Esophagus muscularis mucosa (tissue), 4 donors: ENCODE data around the gene STARD13. TPM values are rescaled to one million over a fixed set of nuclear protein-coding genes. Genes with fewer than 3 reads are reported as not detected.

ENCODE experiments used
- DNase-seq: peaks from one replicate; pipeline ENCODE4 v3.0.0-alpha.2; 2017; ENCODE audit errors: extremely low spot score
- H3K27ac ChIP-seq, 4 donors: fragments of 200-600 bp; sonication (generic); replicated peaks in 1 of 4; 1 replicate in 3 of 4; 2 replicates in 1 of 4; pipeline ENCODE4 v1.5.1; 2016 to 2019; ENCODE audit warnings: mild to moderate bottlenecking in 1 of 4
- H3K27me3 ChIP-seq, 4 donors: fragments of 200-600 bp; sonication (generic); one replicate each; pipeline versions ENCODE4 v1.5.1 to v1.6.0; 2016 to 2019
- H3K36me3 ChIP-seq, 4 donors: fragments of 200-600 bp; sonication (generic); one replicate each; pipeline ENCODE4 v1.5.1; 2016 to 2019
- H3K4me1 ChIP-seq, 4 donors: fragments of 200-600 bp; sonication (generic); one replicate each; pipeline ENCODE4 v1.5.1; 2016 to 2019
- H3K4me3 ChIP-seq, 4 donors: fragments of 200-600 bp; sonication (generic); 1 replicate in 2 of 4; 2 replicates in 2 of 4; pipeline ENCODE4 v1.5.1; 2016 to 2019; ENCODE audit warnings: mild to moderate bottlenecking in 4 of 4, moderate library complexity in 1 of 4
- H3K9me3 ChIP-seq, 4 donors: fragments of 200-600 bp; sonication (generic); 1 replicate in 3 of 4; 2 replicates in 1 of 4; pipeline ENCODE4 v1.5.1; 2016 to 2019
- CTCF ChIP-seq, 3 experiments: fragments of 200-600 bp in 2 of 3; fragments of 450-650 bp in 1 of 3; sonication (generic) in 2 of 3; IDR thresholded peaks; one replicate each; pipeline ENCODE4 v1.5.1; 2017 to 2019; ENCODE audit warnings: antibody characterized with exemption in 3 of 3, mild to moderate bottlenecking in 2 of 3, moderate library complexity in 1 of 3
- EP300 ChIP-seq: sonication (generic); formaldehyde crosslinking; IDR thresholded peaks from one replicate; pipeline ENCODE4 v1.6.1; 2017; ENCODE audit warnings: antibody characterized with exemption
- POLR2A ChIP-seq: fragments of 450-650 bp; IDR thresholded peaks from one replicate; pipeline ENCODE4 v1.6.1; 2017; ENCODE audit warnings: antibody characterized with exemption, moderate library complexity, mild to moderate bottlenecking, low read depth
- POLR2AphosphoS5 ChIP-seq, 2 donors: sonication (generic); formaldehyde crosslinking; IDR thresholded peaks; one replicate each; pipeline ENCODE4 v1.6.1; 2017; ENCODE audit warnings: antibody characterized with exemption in 2 of 2
- WGBS: methylation state at CpG from one replicate; pipeline ENCODE4 v1.1.5; 2018; 5-methylcytosine and 5-hydroxymethylcytosine counted together
- intact Hi-C: fragments of 100-400 bp; cut with DNase I; formaldehyde crosslinking; loops from one replicate; pipeline ENCODE4 v1.15.1; 2023
- total RNA-seq, 4 donors: library from RNA; depleted of rRNA; stranded (reverse); fragments of >200 nt; gene quantifications; one replicate each; pipeline versions ENCODE4 v1.1.0 to v1.2.1, GENCODE V29; 2016

STARD13 gene
- total RNA-seq, 4 donors from 2014 or later: 44.9 to 59.2 (median 56.2) TPM

GRCh38 chr13:33150662-33151061 is 134.9 kb downstream of the STARD13 start:
- intact Hi-C loops: no loop called here
- no peak for DNase-seq
- H3K27ac ChIP-seq: no peak overlapping the region
- H3K9me3 ChIP-seq: no peaks in the 10 kb centered on the region
- no peak overlapping the region for H3K4me3 ChIP-seq
- no peak for TF ChIP-seq CTCF (IDR thresholded peaks at IDR 0.05)
- no peak for TF ChIP-seq EP300
- no peak for TF ChIP-seq POLR2A
- TF ChIP-seq POLR2AphosphoS5 (IDR thresholded peaks at IDR 0.05): no peak
- 89% methylated on average over 5 of the region's 5 CpGs for WGBS
- H3K27me3 ChIP-seq: no peaks in the 10 kb centered on the region
- peaks cover 0 to 14% (median 6%) of the 10 kb centered on the region in 4 donors for H3K36me3 ChIP-seq
- peaks cover 10 to 65% (median 54%) of the 10 kb centered on the region in 4 donors for H3K4me1 ChIP-seq

GRCh38 chr13:33150126-33150525 is 135.4 kb downstream of the STARD13 start:
- Histone ChIP-seq H3K27me3 (no peaks in the 10 kb centered on the region), H3K36me3 (peaks cover 0 to 14% (median 6%) of the 10 kb centered on the region in 4 donors), H3K27ac (no peak overlapping the region), H3K4me3 (no peak overlapping the region), H3K9me3 (no peaks in the 10 kb centered on the region), H3K4me1 (peaks cover 10 to 66% (median 58%) of the 10 kb centered on the region in 4 donors)
- 47% methylated on average over 1 of the region's 1 CpG for WGBS
- intact Hi-C loops: no loop called here
- TF ChIP-seq POLR2AphosphoS5 (IDR thresholded peaks at IDR 0.05) (no peak), POLR2A (no peak), EP300 (no peak), CTCF (IDR thresholded peaks at IDR 0.05) (no peak)
- DNase-seq: no peak

GRCh38 chr13:33147832-33148231 is 137.7 kb downstream of the STARD13 start:
- no peak overlapping the region for H3K4me3 ChIP-seq
- 92% methylated on average over 3 of the region's 3 CpGs for WGBS
- intact Hi-C loops: no loop called here

GRCh38 chr13:33146843-33147611 is 138.5 kb downstream of the STARD13 start:
- Histone ChIP-seq H3K4me3 (no peak overlapping the region), H3K4me1 (peaks cover 6 to 51% (median 36%) of the 10 kb centered on the region in 4 donors), H3K27me3 (no peaks in the 10 kb centered on the region), H3K36me3 (peaks cover under 1 to 14% (median 2%) of the 10 kb centered on the region in 4 donors), H3K27ac (no peak overlapping the region), H3K9me3 (no peaks in the 10 kb centered on the region)
- 61% methylated on average over 4 of the region's 4 CpGs for WGBS
- TF ChIP-seq POLR2A (no peak), CTCF (IDR thresholded peaks at IDR 0.05) (no peak), EP300 (no peak)
- intact Hi-C loops: no loop called here
- DNase-seq: no peak

More at GRCh38 chr13:33147832-33148231, 137.7 kb downstream of the STARD13 start:
- no peak for TF ChIP-seq CTCF (IDR thresholded peaks at IDR 0.05)
- no peak for TF ChIP-seq POLR2AphosphoS5 (IDR thresholded peaks at IDR 0.05)
- TF ChIP-seq POLR2A: no peak
- no peak for TF ChIP-seq EP300
- Histone ChIP-seq H3K36me3 (peaks cover 0 to 8% (median 0%) of the 10 kb centered on the region in 4 donors), H3K27ac (no peak overlapping the region), H3K27me3 (no peaks in the 10 kb centered on the region), H3K4me1 (peaks cover 10 to 51% (median 42%) of the 10 kb centered on the region in 4 donors), H3K9me3 (no peaks in the 10 kb centered on the region)
- no peak for DNase-seq
